ENCODE results near the gene GRIN2A.

GRIN2A gene

DNA sequence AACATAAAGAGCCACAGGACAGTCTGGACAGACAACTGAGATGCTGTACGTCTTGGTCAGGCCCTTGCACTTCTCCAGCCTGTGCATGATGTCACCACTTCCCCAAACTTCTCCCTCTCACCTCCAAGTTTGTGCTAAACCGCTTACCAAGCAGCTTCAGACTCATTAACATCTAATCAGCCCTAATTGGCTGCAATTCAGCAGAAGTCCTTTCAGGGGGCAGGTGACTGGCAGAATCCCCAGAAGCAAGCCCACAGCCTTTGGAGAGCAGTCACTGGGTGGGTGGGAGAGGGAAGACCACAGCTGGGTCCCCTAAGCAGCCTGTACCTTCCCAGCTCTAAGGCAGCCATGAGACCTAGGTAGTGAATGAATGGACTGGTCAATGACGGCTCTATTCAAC, 161.4 kb downstream of the GRIN2A start:
- TF ChIP-seq, protein P1, sequence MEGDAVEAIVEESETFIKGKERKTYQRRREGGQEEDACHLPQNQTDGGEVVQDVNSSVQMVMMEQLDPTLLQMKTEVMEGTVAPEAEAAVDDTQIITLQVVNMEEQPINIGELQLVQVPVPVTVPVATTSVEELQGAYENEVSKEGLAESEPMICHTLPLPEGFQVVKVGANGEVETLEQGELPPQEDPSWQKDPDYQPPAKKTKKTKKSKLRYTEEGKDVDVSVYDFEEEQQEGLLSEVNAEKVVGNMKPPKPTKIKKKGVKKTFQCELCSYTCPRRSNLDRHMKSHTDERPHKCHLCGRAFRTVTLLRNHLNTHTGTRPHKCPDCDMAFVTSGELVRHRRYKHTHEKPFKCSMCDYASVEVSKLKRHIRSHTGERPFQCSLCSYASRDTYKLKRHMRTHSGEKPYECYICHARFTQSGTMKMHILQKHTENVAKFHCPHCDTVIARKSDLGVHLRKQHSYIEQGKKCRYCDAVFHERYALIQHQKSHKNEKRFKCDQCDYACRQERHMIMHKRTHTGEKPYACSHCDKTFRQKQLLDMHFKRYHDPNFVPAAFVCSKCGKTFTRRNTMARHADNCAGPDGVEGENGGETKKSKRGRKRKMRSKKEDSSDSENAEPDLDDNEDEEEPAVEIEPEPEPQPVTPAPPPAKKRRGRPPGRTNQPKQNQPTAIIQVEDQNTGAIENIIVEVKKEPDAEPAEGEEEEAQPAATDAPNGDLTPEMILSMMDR (IDR thresholded peaks at IDR 0.05; ENCODE audit: insufficient read depth, low read length, poor library complexity, severe bottlenecking) = no peak
- no peak overlapping the region for H3K4me3 ChIP-seq (replicated peaks; ENCODE audit: low read depth, low read length)
- H3K27me3 ChIP-seq (replicated peaks; ENCODE audit: control insufficient read depth, insufficient read depth, low read length) = no peaks in the 10 kb centered on the region; the same call in 1 of the 2 replicates
- H3K36me3 ChIP-seq (ENCODE audit: control insufficient read depth, insufficient read depth, low read length) = no peaks in the 10 kb centered on the region
- no peak for DNase-seq (ENCODE audit: extremely low read depth, insufficient read length)

DNA sequence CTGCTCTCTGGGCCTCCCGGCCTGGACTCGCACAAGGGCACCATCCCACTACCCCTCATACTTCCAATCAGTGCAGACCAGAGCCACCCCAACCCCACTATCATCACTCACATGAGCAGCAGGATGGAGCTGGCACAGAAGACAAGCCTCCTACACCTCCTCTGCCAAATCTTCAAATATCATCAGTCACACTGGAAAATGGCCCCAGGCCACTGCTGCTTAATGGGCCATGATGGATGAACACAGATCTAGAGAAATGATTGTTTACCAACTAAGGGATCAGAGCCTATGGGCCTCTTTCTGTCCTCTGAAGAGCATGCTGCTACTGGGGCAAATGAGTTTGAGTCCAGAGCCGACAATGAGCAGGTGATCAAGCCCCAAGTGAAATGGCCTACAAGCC, 165.5 kb downstream of the GRIN2A start:
- Histone ChIP-seq H3K36me3 (ENCODE audit: control insufficient read depth, insufficient read depth, low read length) (no peaks in the 10 kb centered on the region), H3K27me3 (replicated peaks; ENCODE audit: control insufficient read depth, insufficient read depth, low read length) (no peaks in the 10 kb centered on the region), H3K4me3 (replicated peaks; ENCODE audit: low read depth, low read length) (no peak overlapping the region)
- DNase-seq (ENCODE audit: extremely low read depth, insufficient read length) = no peak
- TF ChIP-seq, protein P1 (IDR thresholded peaks at IDR 0.05; ENCODE audit: insufficient read depth, low read length, poor library complexity, severe bottlenecking) = no peak

DNA sequence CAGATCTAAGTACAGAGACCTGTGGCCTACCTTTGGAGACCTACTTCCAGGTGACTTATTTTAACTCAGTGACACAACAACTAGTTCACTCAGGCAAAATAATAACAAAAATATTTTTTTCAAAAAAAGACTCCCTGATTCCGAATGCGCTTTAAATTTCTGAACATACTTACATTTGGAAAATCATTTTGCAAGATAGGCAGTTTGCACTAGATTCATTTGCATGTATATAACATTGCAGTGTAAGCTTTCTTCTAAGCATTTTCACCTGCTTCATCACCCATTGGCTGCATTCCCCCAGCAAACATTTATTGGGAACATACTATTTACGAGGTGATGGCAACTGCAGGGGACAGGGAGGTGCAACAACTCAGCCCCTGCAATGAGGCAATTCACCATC, 166.8 kb downstream of the GRIN2A start:
- H3K4me3 ChIP-seq (replicated peaks; ENCODE audit: low read depth, low read length) = no peak overlapping the region
- no peaks in the 10 kb centered on the region for H3K27me3 ChIP-seq (replicated peaks; ENCODE audit: control insufficient read depth, insufficient read depth, low read length)
- TF ChIP-seq, protein P1 (IDR thresholded peaks at IDR 0.05; ENCODE audit: insufficient read depth, low read length, poor library complexity, severe bottlenecking) = no peak

DNA sequence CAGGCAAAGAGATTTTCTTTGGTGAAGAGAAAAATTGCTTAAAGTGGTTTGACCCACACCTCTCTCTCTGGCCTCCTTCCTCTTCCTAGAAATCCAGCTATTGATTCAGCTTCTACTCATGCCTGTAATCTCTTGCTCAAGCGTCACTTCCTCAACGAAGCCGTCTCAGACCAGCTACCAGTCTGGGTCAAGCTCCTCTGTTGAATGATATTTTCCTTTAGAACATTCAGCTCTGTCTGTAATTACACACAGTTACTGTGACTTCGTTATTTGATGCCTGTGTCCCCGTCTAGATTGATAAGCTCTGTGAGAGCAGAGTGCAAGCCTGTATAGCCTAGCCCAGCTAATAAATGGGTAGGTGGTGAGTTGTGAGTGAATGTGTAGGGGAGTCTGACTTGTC, 168.5 kb downstream of the GRIN2A start:
- TF ChIP-seq, protein P1 (IDR thresholded peaks at IDR 0.05; ENCODE audit: insufficient read depth, low read length, poor library complexity, severe bottlenecking) = no peak
- no peaks in the 10 kb centered on the region for H3K36me3 ChIP-seq (ENCODE audit: control insufficient read depth, insufficient read depth, low read length)
- DNase-seq (ENCODE audit: extremely low read depth, insufficient read length) = no peak
- H3K4me3 ChIP-seq (replicated peaks; ENCODE audit: low read depth, low read length) = no peak overlapping the region
- no peaks in the 10 kb centered on the region for H3K27me3 ChIP-seq (replicated peaks; ENCODE audit: control insufficient read depth, insufficient read depth, low read length)

More for the DNA sequence above, 166.8 kb downstream of the GRIN2A start:
- DNase-seq (ENCODE audit: extremely low read depth, insufficient read length) = no peak
- H3K36me3 ChIP-seq (ENCODE audit: control insufficient read depth, insufficient read depth, low read length) = no peaks in the 10 kb centered on the region

DNA sequence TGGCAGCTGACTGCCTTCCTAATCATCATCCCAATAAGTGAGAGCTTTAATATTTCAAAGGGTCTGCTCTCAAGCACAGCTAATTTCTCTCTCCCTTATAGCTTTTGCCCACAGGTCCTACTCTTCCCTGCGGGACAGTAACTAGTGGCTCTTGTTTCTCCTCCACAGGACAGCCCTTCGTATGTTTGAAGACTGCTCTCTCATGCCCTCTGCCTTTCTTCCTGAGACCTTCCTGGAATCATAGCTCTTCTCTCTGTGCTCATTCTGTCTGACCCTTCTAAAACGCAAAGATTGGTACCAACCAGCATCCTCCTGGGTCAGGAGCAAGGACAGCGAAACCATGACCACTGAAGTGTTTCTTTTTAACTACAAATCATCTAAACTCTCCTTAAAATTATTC, 168.9 kb downstream of the GRIN2A start:
- TF ChIP-seq, protein P1 (IDR thresholded peaks at IDR 0.05; ENCODE audit: insufficient read depth, low read length, poor library complexity, severe bottlenecking) = no peak
- H3K27me3 ChIP-seq (replicated peaks; ENCODE audit: control insufficient read depth, insufficient read depth, low read length) = no peaks in the 10 kb centered on the region
- H3K36me3 ChIP-seq (ENCODE audit: control insufficient read depth, insufficient read depth, low read length) = no peaks in the 10 kb centered on the region
- DNase-seq (ENCODE audit: extremely low read depth, insufficient read length) = no peak
- no peak overlapping the region for H3K4me3 ChIP-seq (replicated peaks; ENCODE audit: low read depth, low read length)

DNA sequence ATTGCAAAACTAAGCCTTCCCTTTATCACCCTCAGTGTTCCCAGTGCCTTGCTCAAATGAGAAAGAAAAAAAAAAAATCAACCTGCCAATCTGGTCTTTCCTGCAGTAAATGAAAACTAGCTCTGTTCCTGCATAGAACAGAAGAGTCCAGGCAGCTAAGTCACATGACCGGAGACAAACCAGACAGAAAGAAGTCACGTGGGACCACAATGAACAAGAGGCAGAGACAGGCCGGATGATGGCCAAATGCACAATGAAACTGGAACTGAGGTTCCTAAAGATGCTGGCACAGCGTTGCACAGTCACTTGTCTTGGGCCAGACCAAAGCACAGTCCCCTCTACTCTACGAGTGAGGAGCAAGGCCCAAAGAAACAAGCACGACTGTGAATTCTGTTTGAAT, 172.5 kb downstream of the GRIN2A start:
- DNase-seq (ENCODE audit: extremely low read depth, insufficient read length) = no peak
- Histone ChIP-seq H3K4me3 (replicated peaks; ENCODE audit: low read depth, low read length) (no peak overlapping the region), H3K27me3 (replicated peaks; ENCODE audit: control insufficient read depth, insufficient read depth, low read length) (no peaks in the 10 kb centered on the region), H3K36me3 (ENCODE audit: control insufficient read depth, insufficient read depth, low read length) (no peaks in the 10 kb centered on the region)
- TF ChIP-seq, protein P1 (IDR thresholded peaks at IDR 0.05; ENCODE audit: insufficient read depth, low read length, poor library complexity, severe bottlenecking) = no peak
